ENCODE results near the gene CDK16. TPM values are rescaled to one million over a fixed set of nuclear protein-coding genes. Genes with fewer than 3 reads are reported as not detected.
A peak's percentile ranks its signal among the peaks of the same experiment; 100 is the strongest.

Gene CDK16
- total RNA-seq, 2 donors from 2014 or later, result 167 to 245 TPM

DNA sequence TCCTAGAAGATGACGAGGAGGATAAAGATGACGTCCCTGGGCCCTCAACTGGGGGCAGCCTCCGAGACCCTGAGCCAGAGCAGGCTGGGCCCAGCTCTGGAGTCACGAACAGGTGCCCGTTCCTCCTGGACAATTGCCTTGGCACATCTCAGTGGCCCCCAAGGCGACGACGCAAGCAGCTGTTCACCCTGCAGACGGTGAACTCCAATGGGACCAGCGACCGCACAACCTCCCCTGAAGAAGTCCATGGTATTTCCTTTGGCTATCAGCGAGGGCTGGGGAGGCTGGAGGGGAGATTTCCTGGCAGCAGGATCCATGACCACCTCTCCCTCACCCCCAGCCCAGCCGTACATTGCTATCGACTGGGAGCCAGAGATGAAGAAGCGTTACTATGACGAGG, 26.2 kb downstream of the CDK16 start:
- Histone ChIP-seq H3K4me1 (ENCODE audit: control insufficient read depth, insufficient read depth, low read length) (no peaks in the 10 kb centered on the region), H3K9ac (ENCODE audit: extremely low read depth, low read length, poor library complexity, severe bottlenecking) (no peak overlapping the region), H3K4me3 (ENCODE audit: low read length) (no peak overlapping the region), H3K27me3 (ENCODE audit: control insufficient read depth, insufficient read depth, low read length, poor library complexity, severe bottlenecking) (no peaks in the 10 kb centered on the region), H3K27ac (ENCODE audit: low read depth, low read length) (no peak overlapping the region), H3K9me3 (ENCODE audit: control insufficient read depth, low read length) (no peaks in the 10 kb centered on the region), H3K36me3 (ENCODE audit: control insufficient read depth, insufficient read depth, low read length) (peaks cover 29% of the 10 kb centered on the region)
- peaks cover 89% of the 10 kb centered on the region for H3K36me3 Mint-ChIP-seq (ENCODE audit: low read depth)
- 96 to 100% methylated on average over 4 to 11 of the region's 16 CpGs for WGBS, 2 experiments (ENCODE audit: insufficient coverage in 1 of 2, insufficient read length in 1 of 2)
- H3K27ac Mint-ChIP-seq, result no peak overlapping the region
- no peaks in the 10 kb centered on the region for H3K27me3 Mint-ChIP-seq (ENCODE audit: insufficient read depth)
- no peak for DNase-seq
- no peaks in the 10 kb centered on the region for H3K9me3 Mint-ChIP-seq
- no peak for TF ChIP-seq CTCF (conservative IDR thresholded peaks at IDR 0.05)
- no peak overlapping the region for H3K4me3 Mint-ChIP-seq
- H3K4me1 Mint-ChIP-seq, result no peaks in the 10 kb centered on the region

GRCh38 chrX:47245156-47245555, 26.7 kb downstream of the CDK16 start:
- Histone ChIP-seq H3K9me3 (ENCODE audit: control insufficient read depth, low read length) (no peaks in the 10 kb centered on the region), H3K4me1 (ENCODE audit: control insufficient read depth, insufficient read depth, low read length) (no peaks in the 10 kb centered on the region), H3K4me3 (ENCODE audit: low read length) (no peak overlapping the region), H3K27ac (ENCODE audit: low read depth, low read length) (no peak overlapping the region), H3K27me3 (ENCODE audit: control insufficient read depth, insufficient read depth, low read length, poor library complexity, severe bottlenecking) (no peaks in the 10 kb centered on the region), H3K36me3 (ENCODE audit: control insufficient read depth, insufficient read depth, low read length) (peaks cover 25% of the 10 kb centered on the region), H3K9ac (ENCODE audit: extremely low read depth, low read length, poor library complexity, severe bottlenecking) (no peak overlapping the region)
- H3K36me3 Mint-ChIP-seq (ENCODE audit: low read depth), result peaks cover 84% of the 10 kb centered on the region
- no peaks in the 10 kb centered on the region for H3K27me3 Mint-ChIP-seq (ENCODE audit: insufficient read depth)
- no peaks in the 10 kb centered on the region for H3K9me3 Mint-ChIP-seq
- no peak for DNase-seq
- H3K4me1 Mint-ChIP-seq, result no peaks in the 10 kb centered on the region
- no peak overlapping the region for H3K4me3 Mint-ChIP-seq
- no peak for TF ChIP-seq CTCF (conservative IDR thresholded peaks at IDR 0.05)
- WGBS, 2 experiments (ENCODE audit: insufficient coverage in 1 of 2, insufficient read length in 1 of 2), result 80 to 96% methylated on average over 1 to 10 of the region's 10 CpGs
- no peak overlapping the region for H3K27ac Mint-ChIP-seq

GRCh38 chrX:47247206-47247998, 28.9 kb downstream of the CDK16 start:
- H3K9me3 Mint-ChIP-seq, result no peaks in the 10 kb centered on the region
- H3K27ac ChIP-seq (ENCODE audit: low read depth, low read length), result no peak overlapping the region
- no peak overlapping the region for H3K9ac ChIP-seq (ENCODE audit: extremely low read depth, low read length, poor library complexity, severe bottlenecking)
- no peaks in the 10 kb centered on the region for H3K4me1 Mint-ChIP-seq
- peaks cover 62% of the 10 kb centered on the region for H3K36me3 Mint-ChIP-seq (ENCODE audit: low read depth)
- no peaks in the 10 kb centered on the region for H3K27me3 ChIP-seq (ENCODE audit: control insufficient read depth, insufficient read depth, low read length, poor library complexity, severe bottlenecking)
- H3K27ac Mint-ChIP-seq, result peak overlapping the region; percentile 17
- H3K4me1 ChIP-seq (ENCODE audit: control insufficient read depth, insufficient read depth, low read length), result no peaks in the 10 kb centered on the region
- DNase-seq, result no peak
- no peaks in the 10 kb centered on the region for H3K27me3 Mint-ChIP-seq (ENCODE audit: insufficient read depth)
- TF ChIP-seq CTCF (conservative IDR thresholded peaks at IDR 0.05), result no peak
- WGBS, 2 experiments (ENCODE audit: insufficient coverage in 1 of 2, insufficient read length in 1 of 2), result 93 to 98% methylated on average over 6 to 20 of the region's 23 CpGs
- no peaks in the 10 kb centered on the region for H3K9me3 ChIP-seq (ENCODE audit: control insufficient read depth, low read length)
- H3K4me3 Mint-ChIP-seq, result no peak overlapping the region
- no peak overlapping the region for H3K4me3 ChIP-seq (ENCODE audit: low read length)
- H3K36me3 ChIP-seq (ENCODE audit: control insufficient read depth, insufficient read depth, low read length), result peaks cover 19% of the 10 kb centered on the region
